Omental fat pad (tissue), 4 donors: Measurements from ENCODE around the gene MYLK3. TPM values are rescaled to one million over a fixed set of nuclear protein-coding genes. Genes with fewer than 3 reads are reported as not detected.
"Not testable (repeated sequence)": the region's sequence is repeated elsewhere in the genome, so short reads cannot be mapped to it uniquely, and the experiment has no call there.

Experiments
- ATAC-seq: fragments of 150-250 bp; one replicate; pipeline ENCODE4 v1.9.1; 2016; ENCODE audit warnings: mild to moderate bottlenecking, moderate library complexity; ENCODE audit not compliant: low FRiP score
- DNase-seq: peaks from one replicate; pipeline ENCODE4 v3.0.0-alpha.2; 2019; ENCODE audit warnings: low spot score
- CTCF ChIP-seq, 3 donors: fragments of 450-650 bp; IDR thresholded peaks; one replicate each; pipeline ENCODE4 v1.5.1; 2016 to 2017; ENCODE audit warnings: antibody characterized with exemption in 3 of 3, mild to moderate bottlenecking in 3 of 3, moderate library complexity in 2 of 3
- total RNA-seq, 4 donors: library from RNA; depleted of rRNA; stranded (reverse); fragments of >200 nt; gene quantifications; one replicate each; pipeline ENCODE4 v1.1.0, GENCODE V29; 2016

MYLK3 gene
- total RNA-seq, 4 donors from 2014 or later = 0.38 to 0.48 TPM; not detected in 2

GRCh38 chr16:46788891-46789474 lies 40.8 kb upstream of the MYLK3 start:
- DNase-seq = no peak
- TF ChIP-seq CTCF (IDR thresholded peaks at IDR 0.05) = no peak
- ATAC-seq = no peak

- no peak for TF ChIP-seq CTCF (IDR thresholded peaks at IDR 0.05)
- no peak for DNase-seq
- no peak for ATAC-seq
Observed at GRCh38 chr16:46787909-46788308, 39.8 kb upstream of the MYLK3 start.

GRCh38 chr16:46785076-46785845 lies 37.1 kb upstream of the MYLK3 start:
- TF ChIP-seq CTCF (IDR thresholded peaks at IDR 0.05) = no peak
- DNase-seq (no peak), ATAC-seq (no peak)

- not testable (repeated sequence) for ATAC-seq, DNase-seq
Observed at GRCh38 chr16:46784569-46784968, 36.4 kb upstream of the MYLK3 start.

- TF ChIP-seq CTCF (IDR thresholded peaks at IDR 0.05) = no peak
- ATAC-seq = no peak
Observed at GRCh38 chr16:46783800-46784199, 35.7 kb upstream of the MYLK3 start.

GRCh38 chr16:46782320-46782719 lies 34.2 kb upstream of the MYLK3 start:
- DNase-seq (no peak), ATAC-seq (no peak)

More at GRCh38 chr16:46783800-46784199, 35.7 kb upstream of the MYLK3 start:
- DNase-seq = no peak

GRCh38 chr16:46777804-46778203 lies 29.7 kb upstream of the MYLK3 start:
- no peak for ATAC-seq
- no peak for TF ChIP-seq CTCF (IDR thresholded peaks at IDR 0.05)

More at GRCh38 chr16:46782320-46782719, 34.2 kb upstream of the MYLK3 start:
- TF ChIP-seq CTCF (IDR thresholded peaks at IDR 0.05) = no peak

More at GRCh38 chr16:46777804-46778203, 29.7 kb upstream of the MYLK3 start:
- DNase-seq = no peak
